Cardiac atrium fibroblast (primary cell): ENCODE data around the gene EOMES. TPM values are rescaled to one million over a fixed set of nuclear protein-coding genes. Genes with fewer than 3 reads are reported as not detected.

Experiments
- total RNA-seq: library from RNA; depleted of rRNA; stranded (reverse); fragments of >200 nt; gene quantifications from 2 replicates; pipeline ENCODE4 v1.2.3, GENCODE V29; 2015

EOMES gene
- total RNA-seq: not detected in 2 replicates

DNA sequence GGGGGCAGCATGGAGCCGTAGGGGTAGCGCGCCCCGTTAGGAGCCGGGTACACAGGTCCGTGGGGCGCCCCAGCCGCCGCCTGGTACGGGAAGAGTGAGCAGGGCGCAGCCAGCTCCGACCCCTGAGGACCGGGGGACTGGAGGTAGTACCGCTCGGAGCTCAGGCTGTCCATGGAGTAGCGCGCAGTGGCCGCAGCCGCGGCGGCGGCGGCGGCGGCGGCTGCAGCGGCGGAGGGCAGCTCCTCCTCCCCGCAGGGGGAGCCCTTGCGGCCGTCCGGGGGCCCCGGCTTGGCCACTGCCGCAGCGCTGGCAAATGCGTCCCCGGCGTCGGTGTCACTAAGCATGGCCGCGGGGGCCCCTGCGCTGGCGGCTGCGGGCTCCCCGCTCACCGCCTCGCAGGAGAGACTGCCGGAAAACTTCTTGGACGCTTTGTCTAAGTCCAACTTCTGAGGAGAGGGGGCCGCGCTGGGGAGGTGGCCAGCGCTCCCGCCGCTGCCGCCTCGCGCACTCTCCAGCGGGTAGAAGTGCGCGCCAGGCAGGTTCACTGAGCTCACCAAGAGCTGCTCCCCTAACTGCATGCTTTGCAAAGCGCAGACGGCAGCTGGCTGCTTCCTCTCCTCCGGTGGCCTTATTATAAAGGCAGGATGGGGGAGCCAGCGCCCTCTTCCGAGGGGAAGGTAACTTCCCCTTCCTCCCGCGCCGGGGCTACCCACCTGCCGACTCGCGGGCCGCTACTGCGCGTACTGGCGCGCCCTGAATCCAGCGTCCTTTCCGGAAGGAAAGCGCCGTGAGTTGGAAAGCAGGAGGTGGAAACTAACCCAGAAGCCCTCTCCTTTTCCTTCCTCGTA, at the start of gene EOMES:
EOMES (minus strand) TSS at position 607 of the 848 bp plus-strand sequence; CDS start at position 578, 29 bp downstream.

Other genes with a start within 250 kb of the EOMES start
- 40.8 and 44.7 TPM in 2 replicates for gene SLC4A7, start 237.9 kb downstream of the EOMES start, total RNA-seq